IMR-90 (cell line): ENCODE data around the gene BCL11B. TPM values are rescaled to one million over a fixed set of nuclear protein-coding genes. Genes with fewer than 3 reads are reported as not detected.

Experiments used
- ATAC-seq: fragments of 200-7000 bp; cut with Tn5 transposase; 2 replicates; pipeline ENCODE4 v1.9.1; 2020; ENCODE audit warnings: low read depth, mild to moderate bottlenecking, moderate library complexity
- BruUV-seq: library from RNA; stranded (reverse); fragments of 400-500 nt; replicated peaks from 2 replicates; lab custom pipeline; 2021; lab: Mats Ljungman, UMichigan
- CTCF ChIA-PET: fragments of 300-600 bp; formaldehyde crosslinking; extraction: SDS; loops from one replicate; lab custom pipeline; 2021; ENCODE audit warnings: antibody characterized with exemption; lab: Yijun Ruan, JAX
- POLR2A ChIA-PET: fragments of 300-600 bp; sonication (Branson Sonifier 250); formaldehyde crosslinking; loops from one replicate; lab custom pipeline; 2022; ENCODE audit warnings: antibody characterized with exemption; ENCODE audit not compliant: unreplicated experiment; lab: Charles Lee
- DNase-seq: peaks from one replicate; pipeline ENCODE4 v3.0.0; 2013
- H2AFZ ChIP-seq: replicated peaks from 2 replicates; pipeline ENCODE3; 2013; ENCODE audit warnings: low read length, mild to moderate bottlenecking; ENCODE audit not compliant: poor library complexity
- H2AK5ac ChIP-seq: 2 replicates; pipeline ENCODE4 v1.6.1; 2013; ENCODE audit warnings: low read depth, low read length, inconsistent platforms
- H2AK9ac ChIP-seq: replicated peaks from 2 replicates; pipeline ENCODE3; 2013; ENCODE audit warnings: mild to moderate bottlenecking, low read depth, low read length, moderate library complexity; ENCODE audit not compliant: poor library complexity
- H2BK120ac ChIP-seq: 2 replicates; pipeline ENCODE4 v1.6.1; 2013; ENCODE audit warnings: low read depth, low read length, inconsistent platforms
- H2BK15ac ChIP-seq: 3 replicates; pipeline ENCODE4 v1.6.1; 2013; ENCODE audit warnings: low read depth, low read length, inconsistent platforms
- H2BK20ac ChIP-seq: 2 replicates; pipeline ENCODE4 v1.6.1; 2013; ENCODE audit warnings: low read depth, mild to moderate bottlenecking, inconsistent platforms, low read length, moderate library complexity
- H2BK5ac ChIP-seq: 2 replicates; pipeline ENCODE4 v1.6.1; 2013; ENCODE audit warnings: mild to moderate bottlenecking, low read depth, low read length, inconsistent platforms; ENCODE audit not compliant: poor library complexity, severe bottlenecking
- H3K14ac ChIP-seq: replicated peaks from 2 replicates; pipeline ENCODE4 v1.6.1; 2013; ENCODE audit warnings: low read depth, low read length, inconsistent platforms
- H3K18ac ChIP-seq: 2 replicates; pipeline ENCODE4 v1.6.1; 2013; ENCODE audit warnings: low read depth, low read length, control low read depth
- H3K23ac ChIP-seq: 2 replicates; pipeline ENCODE4 v1.6.1; 2013; ENCODE audit warnings: low read depth, low read length, inconsistent platforms
- H3K27ac ChIP-seq: 2 replicates; pipeline ENCODE4 v1.5.1; 2013; ENCODE audit warnings: mild to moderate bottlenecking, control low read depth, low read length; ENCODE audit not compliant: insufficient read depth
- H3K27me3 ChIP-seq: 2 replicates; pipeline ENCODE4 v1.6.1; 2013; ENCODE audit warnings: low read length; ENCODE audit not compliant: control insufficient read depth, insufficient read depth
- H3K36me3 ChIP-seq: 2 replicates; pipeline ENCODE4 v1.6.1; 2013; ENCODE audit warnings: low read length, mixed read lengths; ENCODE audit not compliant: control insufficient read depth, insufficient read depth
- H3K4ac ChIP-seq: 2 replicates; pipeline ENCODE4 v1.6.1; 2013; ENCODE audit warnings: low read depth, low read length, inconsistent platforms
- H3K4me1 ChIP-seq: 2 replicates; pipeline ENCODE4 v1.6.1; 2013; ENCODE audit warnings: low read length, mixed read lengths; ENCODE audit not compliant: control insufficient read depth, insufficient read depth
- H3K4me2 ChIP-seq: 2 replicates; pipeline ENCODE4 v1.6.1; 2013; ENCODE audit warnings: low read depth, mild to moderate bottlenecking, control low read depth, low read length, moderate library complexity
- H3K4me3 ChIP-seq: 2 replicates; pipeline ENCODE4 v1.5.1; 2013; ENCODE audit warnings: low read depth, mild to moderate bottlenecking, control low read depth, low read length, moderate library complexity; ENCODE audit not compliant: insufficient read depth
- H3K56ac ChIP-seq: 2 replicates; pipeline ENCODE4 v1.6.1; 2013; ENCODE audit warnings: low read length, inconsistent platforms; ENCODE audit not compliant: insufficient read depth; ENCODE audit errors: extremely low read depth
- H3K79me1 ChIP-seq, 2 experiments: 2 replicates each; pipeline ENCODE4 v1.6.1; 2013; ENCODE audit warnings: low read length in 2 of 2, inconsistent platforms in 1 of 2, low read depth in 1 of 2
- H3K9ac ChIP-seq: 2 replicates; pipeline ENCODE4 v1.6.1; 2013; ENCODE audit warnings: low read depth, low read length, control low read depth
- H3K9me1 ChIP-seq: 2 replicates; pipeline ENCODE4 v1.6.1; 2013; ENCODE audit warnings: low read length, inconsistent platforms; ENCODE audit not compliant: insufficient read depth
- H3K9me3 ChIP-seq: 2 replicates; pipeline ENCODE4 v1.6.1; 2013; ENCODE audit warnings: low read length; ENCODE audit not compliant: control insufficient read depth, insufficient read depth
- H4K20me1 ChIP-seq: 2 replicates; pipeline ENCODE4 v1.6.1; 2013; ENCODE audit warnings: low read length, inconsistent platforms; ENCODE audit not compliant: insufficient read depth
- H4K5ac ChIP-seq: 2 replicates; pipeline ENCODE4 v1.6.1; 2013; ENCODE audit warnings: mild to moderate bottlenecking, low read depth, low read length, control low read depth
- H4K8ac ChIP-seq, 2 experiments: 2 replicates each; pipeline ENCODE4 v1.6.1; 2013; ENCODE audit warnings: low read depth in 2 of 2, low read length in 2 of 2, control low read depth in 1 of 2, inconsistent platforms in 1 of 2
- H4K91ac ChIP-seq: 2 replicates; pipeline ENCODE4 v1.6.1; 2013; ENCODE audit warnings: low read depth, low read length, inconsistent platforms; ENCODE audit not compliant: insufficient read depth
- BHLHE40 ChIP-seq: fragments of 150-350 bp; IDR thresholded peaks from 2 replicates; pipeline ENCODE4 v1.6.1; 2016; ENCODE audit warnings: mild to moderate bottlenecking, low read depth, low read length
- FOS ChIP-seq: fragments of 150-350 bp; IDR thresholded peaks from 2 replicates; pipeline ENCODE4 v1.6.1; 2016; ENCODE audit warnings: low read depth, low read length
- MAZ ChIP-seq: IDR thresholded peaks from 2 replicates; pipeline ENCODE4 v1.6.1; 2012; ENCODE audit warnings: low read depth, mild to moderate bottlenecking, low read length, improper control_type of control experiment, moderate library complexity, borderline replicate concordance
- MXI1 ChIP-seq: IDR thresholded peaks from 2 replicates; pipeline ENCODE4 v1.6.1; 2012; ENCODE audit warnings: low read depth, mild to moderate bottlenecking, low read length, moderate library complexity, borderline replicate concordance
- WGBS, 2 experiments: methylation state at CpG; one replicate each; pipeline versions ENCODE4 v1.1.5 to v1.1.7; 2013; ENCODE audit warnings: missing lambda C conversion rate in 2 of 2; ENCODE audit not compliant: insufficient read length in 1 of 2; ENCODE audit errors: extremely low coverage in 2 of 2; 5-methylcytosine and 5-hydroxymethylcytosine counted together
- dilution Hi-C: fragments of 300-500 bp; cut with HindIII; formaldehyde crosslinking; loops from one replicate; pipeline ENCODE4 v1.14.3; 2018; ENCODE audit warnings: low sequenced_read_pairs; ENCODE audit not compliant: unreplicated experiment
- in situ Hi-C: fragments of 300-500 bp; cut with MboI; formaldehyde crosslinking; loops from 3 replicates; pipeline ENCODE4 v1.14.3; 2019; ENCODE audit warnings: low sequenced_read_pairs, inconsistent platforms, mixed read lengths
- intact Hi-C: fragments of 100-400 bp; cut with micrococcal nuclease; formaldehyde crosslinking; loops from 2 replicates; pipeline ENCODE4 v1.10.0; 2022
- polyA plus RNA-seq, 3 experiments: library from polyadenylated mRNA; depleted of rRNA; stranded (reverse); fragments of >200 nt; gene quantifications; 2 replicates each; pipeline ENCODE4 v1.2.3, GENCODE V29; 2012; ENCODE audit warnings: low replicate concordance in 1 of 3
- total RNA-seq: library from RNA; depleted of rRNA; stranded (reverse); fragments of >200 nt; gene quantifications from 2 replicates; pipeline ENCODE4 v1.2.3, GENCODE V29; 2012

BCL11B gene
- total and polyA plus RNA-seq, 2 of the 4 experiments (the other 2 are of a cell fraction) = under 0.01 TPM; not detected in 1

DNA sequence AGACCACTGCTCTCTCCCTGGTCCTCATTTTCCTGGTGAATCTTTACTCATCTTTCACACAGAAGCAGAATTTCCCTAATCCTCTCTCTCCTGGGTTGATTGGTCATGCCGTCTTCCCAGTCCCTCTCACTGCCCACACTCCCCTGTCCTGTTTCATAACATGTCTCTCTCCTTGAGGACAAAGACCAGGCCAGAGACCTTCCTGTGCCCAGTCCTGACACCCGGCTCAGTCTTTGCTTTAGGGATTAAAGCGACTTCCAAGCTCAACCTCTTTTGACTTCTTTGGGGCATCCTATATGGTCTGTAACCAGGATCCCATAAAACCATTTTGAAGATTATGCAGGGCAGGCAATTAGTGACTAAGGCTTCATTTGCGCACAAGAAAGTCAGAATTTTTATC is 105.5 kb downstream of the BCL11B start:
- Histone ChIP-seq H3K18ac (no peak overlapping the region), H2BK15ac (no peak overlapping the region), H3K4me2 (no peak overlapping the region), H3K27me3 (no peaks in the 10 kb centered on the region), H4K20me1 (no peaks in the 10 kb centered on the region), H3K4me3 (no peak overlapping the region), H3K14ac (no peak overlapping the region), H3K9ac (no peak overlapping the region), H4K5ac (no peak overlapping the region), H2AFZ (no peak overlapping the region), H4K8ac (no peak overlapping the region), H2BK120ac (no peak overlapping the region), H3K27ac (no peak overlapping the region), H3K56ac (no peak overlapping the region), H3K9me1 (no peaks in the 10 kb centered on the region), H3K4me1 (no peaks in the 10 kb centered on the region), H2AK5ac (no peak overlapping the region), H4K91ac (no peak overlapping the region), H3K9me3 (peaks cover 25% of the 10 kb centered on the region), H3K23ac (no peak overlapping the region), H3K36me3 (no peaks in the 10 kb centered on the region), H2BK5ac (no peak overlapping the region), H2AK9ac (no peak overlapping the region), H3K4ac (no peak overlapping the region), H3K79me1 (no peaks in the 10 kb centered on the region), H2BK20ac (no peak overlapping the region)
- no peak for ATAC-seq
- dilution Hi-C loops (no loop called here), intact Hi-C loops (no loop called here), in situ Hi-C loops (no loop called here)
- BruUV-seq = no TSS peak
- WGBS, 2 experiments = 17% methylated on average over 1 of the region's 4 CpGs; no CpG with 5 or more reads in 1 of the 2 experiments
- POLR2A ChIA-PET = no interaction called here
- CTCF ChIA-PET = no interaction called here
- DNase-seq = no peak
- TF ChIP-seq FOS (no peak), MAZ (no peak), MXI1 (no peak), BHLHE40 (no peak)
